Colonic mucosa (tissue), 4 donors: ENCODE results near the gene CFAP45. TPM values are rescaled to one million over a fixed set of nuclear protein-coding genes. Genes with fewer than 3 reads are reported as not detected.

ENCODE experiments used
- DNase-seq: peaks from one replicate; pipeline ENCODE4 v3.0.0-alpha.2; 2020
- H3K27ac ChIP-seq: fragments of 200-600 bp; one replicate; pipeline ENCODE4 v1.8.0; 2021
- H3K27me3 ChIP-seq: fragments of 200-600 bp; one replicate; pipeline ENCODE4 v1.8.0; 2021
- H3K36me3 ChIP-seq: fragments of 200-600 bp; one replicate; pipeline ENCODE4 v1.8.0; 2021
- H3K4me1 ChIP-seq: fragments of 200-600 bp; one replicate; pipeline ENCODE4 v1.8.0; 2021; ENCODE audit warnings: mild to moderate bottlenecking
- H3K4me3 ChIP-seq: fragments of 200-600 bp; one replicate; pipeline ENCODE4 v1.8.0; 2021
- H3K9ac ChIP-seq, 2 donors: one replicate each; pipeline ENCODE4 v1.7.0; 2013; ENCODE audit warnings: control low read depth in 2 of 2, low read depth in 2 of 2, low read length in 2 of 2
- H3K9me3 ChIP-seq: fragments of 200-600 bp; one replicate; pipeline ENCODE4 v1.8.0; 2021
- intact Hi-C: fragments of 100-400 bp; cut with DNase I; formaldehyde crosslinking; loops from one replicate; pipeline ENCODE4 v1.14.1; 2022
- total RNA-seq, 2 donors: library from RNA; stranded (reverse); fragmentation: NEBNext Ultra II Directional in 1 of 2; extraction: Animal tissue kit (Norgen Biotek cat#: 25700) in 1 of 2; gene quantifications; one replicate each; pipeline ENCODE4 v1.2.1, GENCODE V29; 2021
- TF ChIP-seq, protein P1 (sequence below): fragments of 200-600 bp; IDR thresholded peaks from one replicate; pipeline ENCODE4 v1.8.0; 2022; ENCODE audit warnings: antibody characterized with exemption, mild to moderate bottlenecking
- donor health status: healthy.
- donor health status: DM: no; HTN: no; CAD: no.
- donor health status: DM: no; HTN: no; CAD: no.

Gene CFAP45
- total RNA-seq, 2 donors from 2014 or later = 0.30 TPM; not detected in 1

DNA sequence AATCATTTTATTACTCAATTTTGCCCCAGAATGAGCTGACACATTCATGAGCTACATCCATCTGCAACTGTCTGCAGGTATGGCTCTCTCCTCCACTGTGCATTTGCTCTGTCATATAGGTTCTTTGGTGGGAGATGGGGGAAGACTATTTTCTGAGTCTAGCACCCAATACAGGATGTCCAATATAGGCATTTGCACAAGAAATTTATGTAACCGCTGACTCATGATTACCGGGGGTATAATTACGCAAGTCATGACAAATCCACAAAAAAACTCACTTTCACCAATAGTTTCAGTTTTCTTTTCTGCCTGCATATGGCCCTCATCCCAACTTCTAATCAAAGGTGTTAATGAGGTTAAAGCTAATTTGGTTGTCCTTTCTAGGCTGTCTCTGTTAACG lies 20.0 kb downstream of the CFAP45 start:
- H3K36me3 ChIP-seq = no peaks in the 10 kb centered on the region
- no peak overlapping the region for H3K27ac ChIP-seq
- H3K27me3 ChIP-seq = no peaks in the 10 kb centered on the region
- H3K9ac ChIP-seq = no peak overlapping the region
- no peaks in the 10 kb centered on the region for H3K9me3 ChIP-seq
- H3K4me3 ChIP-seq = no peak overlapping the region
- DNase-seq = no peak
- no peaks in the 10 kb centered on the region for H3K4me1 ChIP-seq
- TF ChIP-seq, protein P1, sequence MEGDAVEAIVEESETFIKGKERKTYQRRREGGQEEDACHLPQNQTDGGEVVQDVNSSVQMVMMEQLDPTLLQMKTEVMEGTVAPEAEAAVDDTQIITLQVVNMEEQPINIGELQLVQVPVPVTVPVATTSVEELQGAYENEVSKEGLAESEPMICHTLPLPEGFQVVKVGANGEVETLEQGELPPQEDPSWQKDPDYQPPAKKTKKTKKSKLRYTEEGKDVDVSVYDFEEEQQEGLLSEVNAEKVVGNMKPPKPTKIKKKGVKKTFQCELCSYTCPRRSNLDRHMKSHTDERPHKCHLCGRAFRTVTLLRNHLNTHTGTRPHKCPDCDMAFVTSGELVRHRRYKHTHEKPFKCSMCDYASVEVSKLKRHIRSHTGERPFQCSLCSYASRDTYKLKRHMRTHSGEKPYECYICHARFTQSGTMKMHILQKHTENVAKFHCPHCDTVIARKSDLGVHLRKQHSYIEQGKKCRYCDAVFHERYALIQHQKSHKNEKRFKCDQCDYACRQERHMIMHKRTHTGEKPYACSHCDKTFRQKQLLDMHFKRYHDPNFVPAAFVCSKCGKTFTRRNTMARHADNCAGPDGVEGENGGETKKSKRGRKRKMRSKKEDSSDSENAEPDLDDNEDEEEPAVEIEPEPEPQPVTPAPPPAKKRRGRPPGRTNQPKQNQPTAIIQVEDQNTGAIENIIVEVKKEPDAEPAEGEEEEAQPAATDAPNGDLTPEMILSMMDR = no peak
- intact Hi-C loops = no loop called here

DNA sequence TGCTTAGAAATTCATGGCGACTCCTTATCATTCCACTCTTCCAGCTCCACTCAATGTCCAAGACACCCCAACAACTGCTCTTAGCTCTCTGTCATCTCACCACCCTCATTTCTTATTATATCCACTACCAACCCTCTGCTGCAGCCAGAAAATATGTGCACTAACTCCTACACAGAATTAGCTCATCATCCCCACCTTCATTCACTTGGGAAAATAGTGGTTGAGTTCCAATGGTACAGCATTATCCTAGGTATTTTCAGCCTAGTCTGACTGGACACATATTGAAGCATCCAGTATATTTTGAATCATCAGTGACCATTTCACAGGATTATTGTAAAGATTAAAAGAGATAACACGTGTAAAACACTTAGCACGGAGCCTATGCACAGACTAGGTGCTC lies 20.8 kb downstream of the CFAP45 start:
- intact Hi-C loops = no loop called here
- Histone ChIP-seq H3K27me3 (no peaks in the 10 kb centered on the region), H3K9ac (no peak overlapping the region), H3K4me1 (no peaks in the 10 kb centered on the region), H3K4me3 (no peak overlapping the region), H3K27ac (no peak overlapping the region), H3K36me3 (no peaks in the 10 kb centered on the region), H3K9me3 (no peaks in the 10 kb centered on the region)
- TF ChIP-seq, protein P1 = no peak
- no peak for DNase-seq

DNA sequence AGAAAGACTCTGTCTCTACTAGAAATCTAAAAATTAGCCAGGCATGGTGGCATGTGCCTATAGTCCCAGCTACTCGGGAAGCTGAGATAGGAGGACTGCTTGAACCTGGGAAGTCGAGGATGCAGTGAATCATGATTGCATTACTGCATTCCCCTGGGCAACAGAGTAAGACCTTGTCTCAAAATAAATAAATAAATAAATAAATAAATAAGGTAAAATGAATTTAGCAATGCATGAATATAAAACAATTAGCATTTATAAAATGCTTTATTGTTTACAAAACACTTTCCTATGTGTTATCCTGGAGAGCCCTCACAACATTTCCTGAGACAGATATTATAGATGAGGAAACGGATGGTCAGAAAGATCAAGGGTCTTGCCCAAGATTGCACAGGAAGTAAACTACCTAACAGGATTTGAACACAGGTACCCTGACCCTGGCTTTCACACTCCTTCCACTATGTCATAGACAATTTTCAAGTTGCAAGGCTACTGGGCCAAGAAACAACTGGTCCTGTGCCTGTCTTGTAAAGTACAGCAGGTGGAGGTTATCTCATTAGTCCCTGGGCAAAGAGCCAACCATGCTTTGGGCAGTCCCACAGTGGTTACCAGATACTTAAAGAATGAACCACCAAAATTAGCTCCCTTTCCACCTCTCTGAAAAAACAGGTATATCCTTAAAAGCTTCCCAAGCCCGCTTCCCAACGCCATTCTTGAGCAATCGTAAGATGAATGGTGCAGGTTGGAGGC lies 22.1 kb downstream of the CFAP45 start:
- H3K9me3 ChIP-seq = no peaks in the 10 kb centered on the region
- no peaks in the 10 kb centered on the region for H3K27me3 ChIP-seq
- H3K27ac ChIP-seq = no peak overlapping the region
- H3K4me3 ChIP-seq = no peak overlapping the region
- H3K9ac ChIP-seq = no peak overlapping the region
- no peak for DNase-seq
- no peaks in the 10 kb centered on the region for H3K4me1 ChIP-seq
- TF ChIP-seq, protein P1 = no peak
- intact Hi-C loops = no loop called here
- no peaks in the 10 kb centered on the region for H3K36me3 ChIP-seq

DNA sequence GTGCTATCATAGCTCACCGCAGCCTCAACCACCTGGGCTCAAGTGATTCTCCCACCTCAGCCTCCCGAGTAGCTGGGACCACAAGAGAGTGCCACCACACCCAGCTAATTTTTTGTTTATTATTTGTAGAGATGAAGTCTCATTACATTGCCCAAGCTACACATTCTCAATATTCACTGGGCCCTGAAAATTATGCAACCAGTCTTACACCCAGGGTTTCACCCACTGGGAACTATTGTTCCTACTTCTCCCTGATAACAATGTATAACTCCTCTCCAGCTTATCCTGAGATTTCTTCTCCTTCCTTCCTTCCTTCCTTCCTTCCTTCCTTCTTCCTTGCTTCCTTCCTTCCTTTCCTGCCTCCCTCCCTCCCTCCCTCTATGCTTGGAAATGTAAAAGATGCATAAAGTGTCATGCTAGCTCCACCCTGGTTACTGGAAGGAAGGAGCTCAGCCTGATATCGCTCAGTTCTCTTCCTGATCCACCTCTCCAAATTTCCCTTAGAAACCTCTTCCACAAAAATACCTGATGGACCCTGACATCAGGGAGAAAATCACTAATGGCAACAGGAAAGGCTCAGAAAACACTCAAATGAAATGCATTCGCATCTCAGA lies 26.3 kb downstream of the CFAP45 start:
- DNase-seq = no peak
- intact Hi-C loops = loop anchor here (5.0 kb wide), 1 partner anchor 51 kb away; no protein-coding TSS in a partner anchor
- Histone ChIP-seq H3K9me3 (no peaks in the 10 kb centered on the region), H3K9ac (no peak overlapping the region), H3K36me3 (no peaks in the 10 kb centered on the region), H3K27ac (no peak overlapping the region), H3K4me3 (no peak overlapping the region), H3K4me1 (no peaks in the 10 kb centered on the region), H3K27me3 (no peaks in the 10 kb centered on the region)
- TF ChIP-seq, protein P1 = no peak

DNA sequence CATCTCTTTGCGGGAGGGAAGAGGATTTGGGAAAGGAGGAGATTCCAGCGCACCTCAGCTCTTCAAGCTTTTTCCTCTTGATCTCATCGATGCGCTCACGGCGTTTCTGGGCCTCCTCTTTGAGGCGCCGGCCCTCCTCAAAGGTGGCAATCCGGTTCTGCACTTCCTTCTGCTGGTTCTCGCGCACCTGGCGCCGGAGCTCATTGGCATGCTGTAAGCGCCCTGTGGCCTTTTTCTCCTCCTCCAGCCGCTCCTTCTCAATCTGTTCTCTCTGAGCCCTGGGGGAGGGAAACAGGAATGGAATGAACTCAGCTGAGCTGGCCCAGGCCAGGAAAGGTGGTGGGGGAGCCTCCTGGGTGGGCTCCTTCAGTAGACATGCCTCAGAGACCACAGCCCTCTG lies 27.1 kb downstream of the CFAP45 start:
- H3K36me3 ChIP-seq = no peaks in the 10 kb centered on the region
- intact Hi-C loops = loop anchor here (5.0 kb wide), 1 partner anchor 51 kb away; no protein-coding TSS in a partner anchor
- no peaks in the 10 kb centered on the region for H3K27me3 ChIP-seq
- no peaks in the 10 kb centered on the region for H3K9me3 ChIP-seq
- H3K9ac ChIP-seq = no peak overlapping the region
- no peak overlapping the region for H3K4me3 ChIP-seq
- no peak overlapping the region for H3K27ac ChIP-seq
- DNase-seq = no peak
- H3K4me1 ChIP-seq = no peaks in the 10 kb centered on the region
- TF ChIP-seq, protein P1 = no peak
